CD4-positive, alpha-beta T cell treated with Interferon gamma for 1 hour (primary cell): ENCODE measurements around the gene PPCDC.
A peak's percentile ranks its signal among the peaks of the same experiment; 100 is the strongest.

Experiments
- DNase-seq: peaks from one replicate; pipeline ENCODE4 v3.0.0-alpha.2; 2020

PPCDC gene

DNA sequence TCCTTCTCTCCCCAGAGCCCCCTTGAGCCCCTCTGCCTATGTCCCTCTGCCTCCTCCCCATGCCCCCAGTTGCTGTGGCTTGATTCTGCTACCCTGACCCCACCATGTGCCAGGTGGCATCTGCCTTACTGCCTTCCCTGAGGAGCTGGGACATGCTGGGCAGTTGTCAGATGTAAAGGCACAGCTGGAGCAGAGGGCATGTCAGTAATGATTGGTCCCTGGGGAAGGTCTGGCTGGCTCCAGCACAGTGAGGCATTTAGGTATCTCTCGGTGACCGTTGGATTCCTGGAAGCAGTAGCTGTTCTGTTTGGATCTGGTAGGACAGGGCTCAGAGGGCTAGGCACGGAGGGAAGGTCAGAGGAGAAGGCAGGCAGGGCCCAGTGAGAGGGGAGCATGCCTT lies 3.5 kb upstream of the PPCDC start:
- DNase-seq, result no peak

DNA sequence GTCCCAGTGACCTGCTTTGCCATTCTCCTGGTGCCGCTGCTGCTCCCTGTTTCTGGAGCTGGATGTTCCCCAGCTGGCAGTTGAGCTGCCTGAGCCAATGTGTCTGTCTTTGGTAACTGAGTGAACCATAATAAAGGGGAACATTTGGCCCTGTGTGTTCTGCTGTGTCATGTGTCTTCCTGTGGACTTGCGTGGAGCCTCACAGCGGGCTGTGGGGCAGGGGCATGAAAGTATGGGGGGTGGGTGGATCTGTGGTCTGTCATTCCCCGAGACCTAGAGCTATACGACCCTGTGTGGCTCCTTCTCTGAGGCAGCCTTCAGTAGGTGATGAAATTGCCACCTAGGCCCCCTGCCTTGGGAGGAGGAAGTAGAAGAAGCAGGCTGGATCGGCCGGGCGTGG lies 2.0 kb upstream of the PPCDC start:
- DNase-seq, result no peak

DNA sequence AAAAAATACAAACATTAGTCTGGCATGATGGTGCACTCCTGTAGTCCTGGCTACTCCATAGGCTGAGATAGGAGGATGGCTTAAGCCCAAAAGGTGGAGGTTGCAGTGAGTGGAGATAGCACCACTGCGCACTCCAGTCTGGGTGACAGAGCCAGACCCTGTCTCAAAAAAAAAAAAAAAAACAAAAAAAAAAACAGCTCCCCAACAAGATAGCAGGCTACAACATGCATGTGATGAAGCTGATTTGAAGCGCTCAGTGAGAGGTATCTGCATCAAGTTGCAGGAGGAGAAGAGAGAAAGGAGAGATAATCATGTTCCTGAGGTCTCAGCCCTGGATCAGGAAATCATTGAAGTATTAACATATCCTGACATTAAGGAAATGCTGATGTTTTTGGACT lies 608 bp upstream of the PPCDC start:
- DNase-seq, result no peak

DNA sequence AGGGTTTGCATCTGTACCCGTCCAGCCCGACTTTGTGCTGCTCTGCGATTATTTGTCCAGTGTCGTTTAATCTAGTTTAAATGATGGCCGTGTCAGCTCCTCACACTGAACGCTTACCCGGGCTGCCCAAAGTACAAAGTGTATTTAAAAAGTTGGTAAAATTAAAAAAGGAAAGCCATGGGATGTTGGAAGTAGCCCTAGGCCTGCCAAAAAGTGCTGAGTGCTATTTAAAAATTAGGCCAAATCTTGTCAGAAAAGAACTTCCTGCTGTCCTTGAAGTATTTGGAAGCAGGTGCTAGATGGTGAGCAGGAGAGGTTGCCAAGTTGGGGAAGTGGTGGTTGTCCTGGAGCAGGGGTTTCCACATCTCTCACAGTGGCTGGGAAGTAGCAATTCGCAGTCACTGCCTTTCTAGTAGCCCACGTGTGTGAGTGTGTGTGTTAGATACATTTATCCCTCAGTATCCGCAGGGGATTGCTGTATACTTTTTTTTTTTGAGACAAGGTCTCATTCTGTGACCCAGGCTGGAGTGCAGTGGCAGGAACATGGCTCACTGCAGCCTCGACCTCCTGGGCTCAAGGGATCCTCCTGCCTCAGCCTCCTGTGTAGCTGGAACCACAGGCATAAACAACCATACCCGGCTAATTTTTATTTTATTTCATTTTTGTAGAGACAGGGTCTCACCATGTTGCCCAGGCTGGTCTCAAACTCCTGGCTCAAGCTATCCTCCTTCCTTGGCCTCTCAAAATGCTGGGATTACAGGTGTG lies 664 bp downstream of the PPCDC start:
- DNase-seq, result no peak

DNA sequence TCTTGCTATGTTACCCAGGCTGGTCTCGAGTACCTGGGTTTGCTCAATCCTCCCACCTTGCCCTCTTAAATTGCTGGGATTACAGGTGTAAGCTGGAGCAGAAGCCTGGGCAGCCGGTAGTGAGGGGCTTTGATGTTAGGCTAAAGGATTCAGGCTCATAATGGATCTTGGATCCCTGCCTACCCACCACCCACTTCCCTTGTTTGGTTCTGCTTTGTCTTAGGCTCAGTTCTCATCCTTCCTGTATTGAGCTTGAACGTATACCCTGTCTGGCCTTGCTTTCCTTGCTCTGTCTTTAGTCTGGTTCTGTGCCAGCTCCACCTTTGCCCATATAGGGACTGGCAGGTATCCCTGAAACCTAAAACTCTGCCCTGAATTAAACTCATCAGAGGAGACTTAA lies 1.7 kb downstream of the PPCDC start:
- DNase-seq, result no peak

DNA sequence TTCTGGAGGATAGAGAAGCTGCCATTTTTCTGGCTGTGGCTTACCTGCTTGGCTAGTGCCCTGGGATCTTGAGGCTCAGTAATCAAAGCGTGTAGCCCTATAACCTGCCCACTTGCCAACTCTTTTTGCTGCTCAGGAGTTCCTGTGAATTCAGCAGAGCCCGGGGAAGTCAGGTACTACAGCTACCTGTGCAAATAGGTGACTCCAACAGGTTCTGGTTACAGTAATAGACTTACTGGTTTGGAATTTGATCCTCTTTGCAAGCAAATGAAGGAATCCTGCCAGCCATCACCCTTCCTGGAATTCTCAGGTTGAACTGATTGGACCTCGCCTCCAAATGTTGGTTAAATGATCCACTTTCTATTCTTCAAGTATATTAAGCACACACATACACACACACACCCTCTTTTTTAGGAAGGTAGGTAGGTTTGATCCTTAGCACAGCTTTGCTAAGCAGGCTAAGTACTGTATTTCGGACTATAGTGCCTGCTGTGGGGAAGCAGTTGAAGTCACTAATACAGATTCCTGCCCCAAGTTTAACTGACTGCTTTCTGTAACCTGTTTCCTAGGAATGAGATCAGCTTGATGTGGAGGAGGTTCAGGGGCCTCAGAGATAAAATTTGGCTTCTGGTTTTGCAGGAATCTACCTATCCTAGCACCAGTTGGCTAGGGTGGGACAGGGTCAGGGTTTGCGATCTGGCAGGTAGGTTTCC lies 2.3 kb downstream of the PPCDC start:
- DNase-seq, result no peak

DNA sequence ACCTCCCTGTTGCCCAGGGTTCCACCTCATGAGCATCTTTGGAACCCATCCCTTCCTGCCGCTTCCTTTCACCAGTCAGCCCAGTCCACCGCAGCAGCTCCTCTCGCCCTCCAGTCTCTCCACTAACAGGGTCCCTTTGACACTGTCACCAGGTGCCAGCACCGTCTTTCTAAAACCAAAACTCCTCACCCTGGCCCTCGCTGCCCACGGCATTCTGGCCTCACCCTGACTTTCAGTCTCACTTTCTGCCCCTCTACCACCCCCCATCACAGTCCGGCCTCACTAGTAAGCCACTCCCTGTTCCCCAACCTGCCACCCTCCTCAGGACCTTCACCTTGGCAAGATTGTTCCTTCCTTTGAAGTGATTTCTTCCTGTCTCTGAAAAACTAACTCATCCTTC lies 4.2 kb downstream of the PPCDC start:
- no peak for DNase-seq

DNA sequence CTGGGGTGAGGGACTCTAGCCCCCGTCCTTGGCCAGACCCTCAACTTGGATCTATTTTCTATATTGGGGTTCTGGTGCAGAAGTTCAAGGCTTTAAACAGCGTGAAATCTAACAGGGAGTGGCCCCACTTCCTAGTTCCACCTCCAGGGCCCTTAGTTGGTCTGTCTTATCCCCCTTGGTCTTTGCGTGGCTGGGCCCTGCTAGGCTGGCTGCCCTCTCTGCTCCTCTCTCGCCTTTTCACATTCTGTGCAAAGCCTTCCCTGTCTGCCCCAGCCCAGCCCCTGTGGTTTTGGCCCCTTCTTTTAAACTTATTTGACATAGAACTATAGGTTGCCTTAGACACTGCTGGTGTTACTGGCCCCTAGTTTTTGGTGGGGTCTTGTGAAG lies 5.6 kb downstream of the PPCDC start:
- no peak for DNase-seq

DNA sequence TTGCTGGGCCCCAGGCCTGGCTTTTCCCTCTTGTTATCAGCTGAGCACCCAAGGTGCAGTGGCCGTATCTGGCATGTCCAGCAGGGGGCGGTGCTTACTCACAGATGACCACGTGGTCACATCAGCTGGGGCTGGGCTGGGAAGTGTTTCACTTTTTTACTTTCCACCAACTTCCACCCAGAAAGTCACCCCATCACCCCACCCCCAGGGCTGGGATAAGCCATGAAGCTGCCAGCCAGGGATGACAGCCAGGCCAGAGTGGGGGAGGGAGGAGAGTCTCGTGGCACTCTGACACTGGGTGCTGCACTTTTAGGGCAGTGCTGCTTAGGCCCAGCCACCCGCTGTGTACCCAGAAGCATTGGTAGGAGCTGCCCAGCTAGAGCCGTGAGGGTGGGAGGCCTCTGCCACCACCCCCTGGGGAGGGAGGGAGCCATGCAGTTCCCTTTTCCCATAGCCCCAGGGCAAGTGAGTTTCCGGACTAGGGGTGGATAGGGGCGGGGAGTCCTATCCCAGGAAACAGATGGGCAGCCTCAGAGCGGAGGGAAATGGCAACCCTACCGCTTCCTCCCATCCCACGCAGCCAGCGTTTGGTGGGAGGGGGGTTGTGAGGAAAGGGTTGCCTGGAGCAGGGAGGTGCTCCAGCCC lies 6.1 kb downstream of the PPCDC start:
- DNase-seq, result peak; percentile 84

DNA sequence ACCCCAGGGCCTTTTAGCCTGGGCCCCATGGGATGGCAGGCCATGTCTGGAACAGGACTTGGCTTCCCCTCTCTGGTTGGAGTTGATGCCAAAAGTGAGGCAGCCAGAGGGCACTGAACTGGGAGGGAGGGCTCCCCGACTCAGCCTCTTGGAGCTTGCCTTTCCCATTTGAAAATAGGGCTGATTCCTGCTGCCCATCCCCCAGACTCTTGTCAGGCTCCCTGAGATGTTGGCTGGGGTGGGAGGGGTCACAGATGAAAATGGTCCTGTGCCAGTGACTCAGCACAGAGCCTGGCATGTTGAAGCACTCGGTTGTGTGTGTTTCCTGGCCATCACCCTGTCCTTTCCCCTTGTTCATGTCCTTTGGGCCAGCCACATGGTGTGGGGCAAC lies 6.6 kb downstream of the PPCDC start:
- peak; percentile 19 for DNase-seq

DNA sequence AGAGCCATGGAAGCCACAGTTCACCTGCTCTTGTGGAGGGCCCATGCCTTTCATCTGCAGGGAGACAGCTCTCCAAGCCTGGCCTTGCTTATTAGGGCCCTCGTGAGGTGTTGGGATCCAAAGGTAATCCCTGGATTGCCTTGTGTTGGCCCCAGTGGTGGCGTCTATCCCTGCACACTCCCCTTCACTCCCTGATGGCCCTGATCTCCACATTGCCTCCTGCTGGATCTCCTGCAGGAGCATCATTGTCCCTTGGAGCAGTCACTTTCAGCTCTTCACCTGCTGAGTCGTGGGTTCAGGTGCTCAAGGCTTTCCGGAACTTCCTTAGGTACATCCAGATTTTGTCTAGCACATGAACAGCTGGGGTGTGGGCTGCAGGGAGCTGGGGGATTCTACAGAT lies 7.0 kb downstream of the PPCDC start:
- no peak for DNase-seq

DNA sequence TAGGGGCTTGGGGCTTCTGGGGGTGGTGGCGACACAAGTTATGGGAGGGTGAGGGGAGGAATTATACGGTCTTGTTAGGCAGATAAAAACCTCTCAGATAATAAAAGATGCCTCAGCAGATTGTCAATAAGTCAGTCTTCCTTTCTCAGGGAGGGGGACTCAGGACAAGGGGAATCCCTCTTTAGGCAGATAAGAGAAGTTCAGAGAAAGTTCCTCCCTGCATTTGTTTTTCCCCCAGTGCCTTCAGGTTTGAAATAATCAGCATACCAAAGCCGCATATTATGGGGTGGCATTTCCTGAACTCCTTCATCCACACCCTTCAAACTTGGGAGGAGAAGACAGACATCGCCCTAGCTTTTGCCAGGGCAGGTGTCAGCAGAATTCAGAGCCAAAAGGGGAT lies 8.5 kb downstream of the PPCDC start:
- no peak for DNase-seq

DNA sequence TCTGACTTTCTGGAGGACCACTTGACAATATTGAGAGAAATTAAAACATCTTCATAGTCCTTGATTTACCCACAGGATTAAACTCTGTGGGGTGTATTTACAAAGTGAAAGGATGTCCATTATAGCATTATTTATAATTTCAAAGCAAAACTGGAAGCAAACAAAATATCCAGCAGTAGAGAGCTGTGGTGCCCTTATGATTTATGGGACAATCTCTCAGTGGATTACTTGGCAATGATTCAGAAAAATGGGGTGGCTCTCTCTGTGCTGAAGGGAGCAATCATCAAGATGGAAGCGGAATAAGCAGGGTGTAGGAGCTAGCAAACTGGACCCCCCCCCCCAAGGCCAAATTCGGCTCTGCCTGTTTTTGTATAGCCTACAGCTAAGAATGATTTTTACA lies 9.0 kb downstream of the PPCDC start:
- DNase-seq, result no peak

DNA sequence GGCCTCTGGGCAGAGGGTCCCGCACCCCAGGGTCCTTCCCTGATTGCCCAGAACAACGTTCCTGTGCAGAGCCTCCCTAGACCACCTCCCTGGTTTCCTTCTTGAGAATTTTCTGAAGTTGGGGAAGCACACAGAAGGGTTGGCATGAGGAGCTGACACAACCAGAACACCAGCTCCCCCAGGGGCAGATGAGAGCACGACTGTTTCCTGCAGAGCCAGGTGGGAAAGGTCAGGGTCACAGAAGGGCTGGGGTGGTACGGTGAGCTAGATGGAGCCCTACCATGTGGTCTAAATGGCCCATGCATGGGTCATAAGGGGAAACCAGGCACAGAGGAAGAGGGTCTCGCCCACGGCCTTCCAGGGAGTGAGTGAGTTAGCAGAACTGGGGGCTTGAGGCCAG lies 10.4 kb downstream of the PPCDC start:
- DNase-seq, result no peak

DNA sequence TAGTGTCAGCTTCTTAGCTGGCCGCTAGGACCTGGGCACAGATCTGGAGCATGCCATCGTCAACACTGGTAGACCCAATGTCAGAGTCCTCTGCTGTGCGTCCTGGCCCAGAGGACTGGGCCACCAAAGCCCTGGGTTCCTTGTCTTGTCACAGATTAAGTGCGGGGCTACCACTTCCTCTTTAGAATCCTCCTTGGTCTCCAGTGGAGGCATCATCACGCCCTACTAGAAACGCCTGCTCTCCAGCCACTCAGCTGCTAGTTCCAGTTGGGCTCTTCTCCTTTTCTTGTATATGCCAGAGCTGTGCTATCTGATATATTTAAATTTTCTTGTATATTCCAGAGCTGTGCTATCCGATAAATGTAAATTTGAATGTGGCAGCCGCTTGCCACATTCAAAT lies 11.2 kb downstream of the PPCDC start:
- peak; percentile 51 for DNase-seq

DNA sequence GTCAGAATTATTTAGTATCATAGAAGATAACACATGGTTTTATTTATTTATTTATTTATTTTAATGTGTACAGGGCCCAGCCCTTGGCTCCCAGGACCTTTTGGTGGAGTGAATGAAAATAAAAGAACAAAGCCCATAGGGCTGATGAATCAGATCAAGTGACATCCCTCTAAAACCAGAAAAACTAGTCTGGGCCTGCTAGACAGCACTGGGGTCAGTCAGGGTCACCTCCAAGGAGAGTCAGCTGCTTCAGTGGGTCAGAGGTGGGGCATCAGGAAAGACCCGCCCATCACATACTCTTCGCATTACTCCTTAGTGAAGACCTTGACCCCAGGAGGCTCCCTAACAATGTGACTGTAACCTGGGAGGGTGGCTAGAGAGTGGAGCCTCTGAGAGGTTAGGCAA lies 12.8 kb downstream of the PPCDC start:
- DNase-seq, result no peak

DNA sequence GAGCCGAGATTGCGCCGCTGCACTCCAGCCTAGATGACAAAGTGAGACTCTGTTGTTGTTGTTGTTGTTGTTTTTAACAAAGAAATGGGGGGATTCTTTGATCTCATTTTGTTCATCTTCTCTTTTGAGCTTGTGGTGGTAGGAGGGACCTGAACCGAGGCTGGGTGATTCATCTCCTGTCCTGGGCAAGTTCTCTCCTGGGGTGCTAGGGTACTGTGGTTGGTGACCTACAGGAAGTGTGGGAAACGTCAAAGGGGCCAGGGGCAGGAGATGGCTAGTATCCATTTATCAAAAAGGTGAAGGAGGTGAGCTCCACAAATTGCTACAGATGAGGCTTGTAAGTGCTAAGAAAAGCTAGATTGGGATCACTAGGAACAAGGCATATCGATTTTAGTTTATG lies 14.3 kb downstream of the PPCDC start:
- DNase-seq, result peak; percentile 22

DNA sequence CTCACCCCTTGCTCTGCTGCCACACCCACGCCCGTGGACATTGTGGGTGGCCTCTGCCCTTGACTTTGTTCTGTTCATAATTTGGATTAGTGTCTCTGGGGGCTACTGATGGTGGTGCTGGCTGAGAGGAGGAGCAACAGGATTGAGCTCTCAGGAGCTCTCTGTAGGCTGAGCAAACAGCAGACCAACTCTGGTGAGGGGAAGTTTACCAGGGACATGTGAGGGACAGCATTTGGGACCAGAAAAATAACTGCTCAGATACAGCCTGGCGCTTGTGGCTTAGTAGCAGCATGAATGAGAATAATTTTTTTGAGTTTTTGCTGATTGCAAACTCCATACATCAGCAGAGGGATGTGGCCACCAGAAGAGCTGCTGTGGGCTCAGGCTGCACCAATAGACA lies 14.8 kb downstream of the PPCDC start:
- no peak for DNase-seq

DNA sequence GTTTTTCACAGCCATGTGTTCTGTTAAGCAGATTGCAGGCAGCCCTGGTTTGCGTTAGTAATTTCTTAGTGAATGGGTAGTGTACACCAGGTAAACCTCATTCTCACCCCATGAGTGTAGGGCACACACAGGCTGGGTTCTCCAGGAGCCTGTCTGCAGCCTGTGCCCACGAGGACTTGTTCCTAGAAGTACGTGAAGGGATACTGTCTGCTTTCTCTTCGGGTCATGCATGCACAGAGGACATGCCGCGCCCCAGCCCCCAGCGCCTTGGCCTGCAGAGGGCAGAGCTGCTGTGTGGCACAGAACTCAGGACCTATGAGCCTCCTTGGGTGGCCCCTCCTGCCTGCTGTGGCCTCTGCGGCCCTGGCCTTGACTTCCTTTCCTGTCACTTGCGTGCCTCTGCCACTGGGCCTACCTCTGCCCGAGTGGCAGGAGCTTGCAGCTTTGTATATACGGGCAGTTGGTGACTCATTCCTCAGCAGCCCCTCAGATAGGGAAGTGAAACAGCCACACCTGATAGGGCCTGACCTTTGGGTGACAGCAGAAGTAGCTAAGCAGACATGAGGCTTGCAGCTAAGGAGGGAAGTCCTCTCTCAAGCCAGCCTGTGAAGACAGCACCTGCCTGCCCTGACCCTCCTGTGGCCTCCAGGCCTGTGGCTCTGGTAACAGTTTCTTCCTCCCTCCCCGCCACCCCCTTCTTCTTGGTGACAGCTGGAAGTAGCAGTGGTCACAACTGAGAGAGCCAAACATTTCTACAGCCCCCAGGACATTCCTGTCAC lies 19.5 kb downstream of the PPCDC start:
- DNase-seq, result peak; percentile 93

DNA sequence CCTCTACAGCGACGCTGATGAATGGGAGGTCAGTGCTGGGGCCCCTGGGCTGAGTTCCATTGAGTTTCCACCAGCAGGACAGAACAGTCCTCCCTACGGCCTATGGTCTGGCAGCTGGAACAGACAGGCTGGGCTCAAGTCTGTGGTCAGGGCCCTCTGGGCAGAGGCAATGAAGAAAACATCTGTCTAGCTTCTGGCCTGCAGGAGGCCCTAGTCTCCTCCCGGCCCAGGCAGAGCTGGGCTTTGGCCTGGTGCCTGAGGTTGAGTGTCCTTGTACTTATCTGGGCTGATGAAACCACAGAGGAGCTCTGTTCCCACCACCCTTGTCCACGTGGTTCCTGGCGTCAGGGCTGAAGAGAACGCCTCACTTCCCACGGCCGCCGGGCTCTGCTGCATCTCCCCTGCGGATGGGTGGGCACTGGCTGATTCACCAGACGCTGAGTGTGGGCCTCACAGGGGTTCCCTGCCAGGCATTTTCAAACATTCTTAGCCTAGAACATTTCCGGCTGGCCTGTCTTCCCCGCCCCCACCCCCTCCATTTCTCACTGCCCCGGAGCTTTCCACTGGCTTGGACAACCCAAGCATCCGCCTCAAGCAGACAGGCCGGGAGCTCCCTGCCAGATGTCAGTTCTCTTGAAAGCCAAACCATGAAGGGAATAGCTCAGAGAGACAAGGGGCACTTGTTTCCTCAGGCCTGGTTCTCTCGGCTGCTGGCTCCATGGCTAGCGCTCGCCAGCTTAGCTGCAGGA lies 20.3 kb downstream of the PPCDC start:
- peak; percentile 84 for DNase-seq

DNA sequence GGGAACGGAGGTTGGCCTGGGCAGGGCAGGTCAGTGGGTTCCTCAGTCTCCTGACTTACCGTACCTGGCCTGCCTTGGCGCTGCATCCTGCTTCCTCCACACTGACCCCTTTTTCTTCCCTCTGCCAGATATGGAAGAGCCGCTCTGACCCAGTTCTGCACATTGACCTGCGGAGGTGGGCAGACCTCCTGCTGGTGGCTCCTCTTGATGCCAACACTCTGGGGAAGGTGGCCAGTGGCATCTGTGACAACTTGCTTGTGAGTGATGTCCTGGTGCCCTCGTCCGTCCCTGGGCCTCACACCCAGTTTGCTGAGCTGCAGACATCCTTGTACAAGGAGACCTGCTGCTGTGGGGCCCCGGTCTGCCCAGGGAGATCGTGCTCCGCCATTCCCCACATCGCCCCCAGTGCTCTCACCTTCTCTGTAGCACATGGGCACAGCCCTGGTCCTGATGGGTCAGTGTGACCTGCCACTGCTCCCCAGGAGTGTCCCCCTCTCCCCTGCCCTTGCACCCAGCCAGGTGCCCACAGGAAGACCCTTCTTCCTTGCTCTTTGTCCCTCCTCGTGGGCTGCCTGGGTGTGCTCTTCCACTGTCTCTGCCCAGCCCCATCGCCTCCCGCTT lies 21.0 kb downstream of the PPCDC start:
- no peak for DNase-seq

DNA sequence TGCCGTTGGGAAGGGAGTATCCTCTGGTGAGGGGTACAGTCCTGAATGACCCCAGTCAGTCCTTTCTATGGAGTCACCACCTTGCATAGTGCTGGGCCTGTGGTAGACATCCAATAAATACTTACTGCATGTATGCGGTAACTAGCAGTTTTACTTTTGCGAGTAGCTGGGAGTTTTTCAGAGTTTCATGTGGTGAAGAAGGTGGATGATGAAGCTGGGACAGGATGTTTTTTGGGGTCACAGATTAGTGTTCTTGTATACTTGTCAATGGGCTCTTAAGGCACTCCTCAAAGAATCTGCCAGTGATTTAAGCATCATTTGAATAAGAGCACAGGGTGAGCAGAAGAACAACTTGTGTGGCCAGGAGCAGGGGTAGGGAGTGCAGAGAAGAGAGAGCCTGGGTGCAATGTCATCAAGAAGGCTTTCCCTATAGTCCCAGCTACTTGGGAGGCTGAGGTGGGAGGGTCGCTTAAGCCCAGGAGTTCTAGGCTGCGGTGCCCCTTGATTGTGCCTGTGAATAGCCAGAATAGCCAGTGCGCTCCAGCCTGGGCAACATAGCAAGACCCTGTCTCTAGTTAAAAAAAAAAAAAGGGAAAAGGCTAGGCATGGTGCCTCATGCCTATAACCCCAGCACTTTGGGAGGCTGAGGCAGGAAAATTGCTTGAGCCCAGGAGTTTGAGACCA lies 22.1 kb downstream of the PPCDC start:
- DNase-seq, result no peak
